Omental fat pad (tissue), 4 donors: ENCODE measurements around the gene DCP1B. TPM values are rescaled to one million over a fixed set of nuclear protein-coding genes. Genes with fewer than 3 reads are reported as not detected.

Experiments used
- ATAC-seq: fragments of 150-250 bp; one replicate; pipeline ENCODE4 v1.9.1; 2016; ENCODE audit warnings: mild to moderate bottlenecking, moderate library complexity; ENCODE audit not compliant: low FRiP score
- DNase-seq: peaks from one replicate; pipeline ENCODE4 v3.0.0-alpha.2; 2019; ENCODE audit warnings: low spot score
- CTCF ChIP-seq, 3 donors: fragments of 450-650 bp; IDR thresholded peaks; one replicate each; pipeline ENCODE4 v1.5.1; 2016 to 2017; ENCODE audit warnings: antibody characterized with exemption in 3 of 3, mild to moderate bottlenecking in 3 of 3, moderate library complexity in 2 of 3
- total RNA-seq, 4 donors: library from RNA; depleted of rRNA; stranded (reverse); fragments of >200 nt; gene quantifications; one replicate each; pipeline ENCODE4 v1.1.0, GENCODE V29; 2016

The DCP1B gene
- total RNA-seq, 4 donors from 2014 or later, result 7.2 to 19.2 (median 9.9) TPM

GRCh38 chr12:1919284-1919683 is 85.0 kb downstream of the DCP1B start:
- no peak for ATAC-seq
- no peak for TF ChIP-seq CTCF (IDR thresholded peaks at IDR 0.05)
- no peak for DNase-seq

DNA sequence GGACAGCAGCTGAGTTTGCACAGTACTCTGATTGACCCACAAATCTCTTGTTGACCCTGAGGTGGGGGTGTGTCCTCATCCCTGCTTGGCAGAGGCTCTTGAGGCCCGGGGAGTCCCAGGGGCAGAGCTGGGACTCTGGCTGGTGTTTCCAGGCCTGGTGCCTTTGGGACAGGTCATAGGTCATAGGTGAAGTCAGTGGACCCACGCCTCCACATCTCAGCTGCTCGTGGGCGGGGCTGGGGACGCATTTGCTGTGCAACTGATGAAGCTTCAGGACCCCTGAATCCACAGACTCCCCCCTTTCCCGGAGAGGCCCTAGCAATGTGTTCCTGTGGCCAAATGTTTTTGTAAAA is 85.4 kb downstream of the DCP1B start:
- ATAC-seq (no peak), DNase-seq (no peak)

DNA sequence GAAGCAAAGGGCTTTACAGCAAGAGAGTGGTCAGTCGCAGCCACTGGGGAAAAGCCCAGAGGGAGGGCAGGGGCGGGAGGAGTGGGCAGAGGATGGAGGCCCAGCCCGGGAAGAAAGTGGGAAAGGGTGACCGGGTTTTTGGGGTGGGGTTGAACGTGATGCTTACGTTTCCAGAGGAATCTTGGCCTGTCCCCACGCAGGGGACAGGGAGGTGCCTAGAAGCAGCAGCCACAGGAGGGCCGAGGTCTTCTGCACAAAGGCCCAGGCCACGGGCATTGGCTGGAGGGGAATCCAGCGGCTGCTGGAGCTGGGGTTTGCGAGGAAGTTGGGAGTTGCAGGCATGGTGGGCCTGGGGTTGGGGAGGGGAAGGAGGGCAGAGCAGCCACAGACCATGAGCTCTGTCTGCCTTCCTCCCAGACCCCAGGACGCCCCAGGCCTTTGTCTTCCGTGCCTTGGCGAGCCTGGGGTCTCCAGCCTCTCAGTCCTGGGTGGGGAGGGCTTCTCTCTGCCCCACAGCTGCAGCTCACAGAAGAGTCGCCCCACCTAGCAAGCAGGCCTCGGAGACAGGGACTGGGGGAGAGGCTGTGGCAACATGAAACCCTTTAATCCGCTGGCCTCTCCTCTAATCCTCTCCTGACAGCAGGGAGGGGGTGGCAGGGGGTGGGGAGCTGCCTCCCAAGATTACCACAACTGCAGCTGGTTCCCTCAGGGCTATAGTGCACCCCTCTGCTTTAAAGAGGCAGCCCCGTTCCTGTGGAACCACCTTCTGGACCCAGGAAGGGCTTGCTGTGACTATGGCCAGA is 86.0 kb downstream of the DCP1B start, which contains the start of gene CACNA2D4:
Gene CACNA2D4, minus strand, starts transcription at position 572 of the 803 bp plus-strand sequence. Its CDS starts 179 bp downstream, at position 393.
- no peak for TF ChIP-seq CTCF (IDR thresholded peaks at IDR 0.05)
- no peak for DNase-seq
- no peak for ATAC-seq

More for the DNA sequence above, 85.4 kb downstream of the DCP1B start:
- no peak for TF ChIP-seq CTCF (IDR thresholded peaks at IDR 0.05)

- DNase-seq (no peak), ATAC-seq (no peak)
- TF ChIP-seq CTCF (IDR thresholded peaks at IDR 0.05), result no peak
These were observed 86.8 kb downstream of the DCP1B start for GRCh38 chr12:1917172-1918070.

- no peak for ATAC-seq
- no peak for TF ChIP-seq CTCF (IDR thresholded peaks at IDR 0.05)
- DNase-seq, result peak; percentile 16
These were observed 87.7 kb downstream of the DCP1B start for GRCh38 chr12:1916371-1917171.

DNA sequence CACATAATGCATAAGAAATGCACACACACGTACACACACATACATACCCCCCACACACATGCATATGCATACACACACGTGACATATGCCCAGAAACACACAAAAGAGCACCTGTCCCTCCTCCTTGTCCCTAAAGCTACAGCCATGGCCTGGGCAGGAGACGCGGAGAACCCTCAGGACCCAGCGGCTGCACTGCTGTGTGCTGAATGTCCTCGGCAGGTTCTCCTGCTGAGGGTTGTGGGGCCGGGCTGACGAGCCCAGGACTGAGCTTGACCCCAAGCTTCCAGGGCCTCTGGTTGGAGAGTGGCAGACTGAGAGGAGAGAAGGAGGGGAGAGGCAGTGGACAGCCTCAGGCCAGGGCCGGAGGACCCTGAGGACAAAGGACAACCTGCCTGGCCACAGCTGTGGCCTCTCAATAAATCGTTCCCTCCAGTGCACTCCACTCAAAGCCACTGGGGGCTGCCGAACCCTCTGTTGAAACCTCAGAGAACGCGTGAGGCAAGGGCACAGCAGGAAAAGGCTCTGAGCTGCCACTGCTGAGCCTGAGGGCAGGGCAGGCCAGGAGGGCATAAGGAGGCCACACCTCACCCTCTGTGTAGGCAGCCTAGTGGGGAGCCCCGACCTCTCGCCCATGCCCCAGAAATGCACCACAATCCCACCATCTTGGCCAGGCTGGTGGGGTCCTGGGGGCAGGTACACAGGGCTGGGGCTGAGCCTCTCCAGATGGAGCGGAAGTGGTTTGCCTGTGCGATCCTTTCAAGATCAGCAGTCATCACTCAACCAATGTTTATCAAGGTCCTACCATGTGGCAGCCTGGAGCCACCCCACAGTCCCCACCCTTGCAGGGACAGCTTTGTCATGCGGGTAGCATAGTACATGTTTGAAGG is 88.9 kb downstream of the DCP1B start:
- DNase-seq (peak; percentile 9), ATAC-seq (no peak)
- TF ChIP-seq CTCF (IDR thresholded peaks at IDR 0.05), result no peak
